ENCODE data around the gene SYDE1. TPM values are rescaled to one million over a fixed set of nuclear protein-coding genes. Genes with fewer than 3 reads are reported as not detected.
A peak's percentile ranks its signal among the peaks of the same experiment; 100 is the strongest.

Gene SYDE1
- total and polyA plus RNA-seq, 10 of the 15 experiments (the other 5 are each of a cell fraction or from before 2014, with no cell fraction given) = not detected

DNA sequence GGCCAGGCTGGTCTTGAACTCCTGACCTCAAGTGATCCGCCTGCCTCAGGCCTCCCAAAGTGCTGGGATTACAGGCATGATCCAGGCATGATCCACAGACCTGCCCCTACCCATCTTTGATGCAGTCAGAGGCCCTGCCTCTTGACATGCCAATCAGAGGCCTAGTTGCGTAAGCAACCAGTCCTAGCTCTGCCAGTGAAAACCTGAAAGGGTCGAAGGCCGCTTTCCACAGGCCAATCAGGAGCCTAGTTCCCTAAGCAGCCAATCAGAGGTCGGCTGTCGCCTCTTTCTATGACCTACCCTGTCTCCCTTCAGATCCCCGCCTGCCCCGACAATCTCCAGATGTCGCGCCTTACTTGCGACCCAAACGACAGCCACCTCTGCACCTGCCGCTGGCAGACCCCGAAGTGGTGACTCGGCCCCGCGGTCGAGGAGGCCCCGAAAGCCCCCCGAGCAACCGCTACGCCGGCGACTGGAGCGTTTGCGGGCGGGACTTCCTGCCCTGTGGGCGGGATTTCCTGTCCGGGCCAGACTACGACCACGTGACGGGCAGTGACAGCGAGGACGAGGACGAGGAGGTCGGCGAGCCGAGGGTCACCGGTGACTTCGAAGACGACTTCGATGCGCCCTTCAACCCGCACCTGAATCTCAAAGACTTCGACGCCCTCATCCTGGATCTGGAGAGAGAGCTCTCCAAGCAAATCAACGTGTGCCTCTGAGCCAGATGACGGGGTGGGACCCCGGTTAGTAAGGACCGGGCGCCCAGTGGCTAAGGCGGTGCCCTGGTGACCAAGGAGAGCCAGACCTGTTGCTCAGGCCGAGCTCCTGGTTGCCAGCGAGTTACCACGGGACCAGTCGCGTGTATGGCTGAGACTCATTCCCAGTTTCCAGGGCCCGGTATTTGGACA lies 6.3 kb downstream of the SYDE1 start:
- in situ Hi-C loops (cut with MboI) = no loop called here
- Histone ChIP-seq H2AFZ (ENCODE audit: control insufficient read depth, low read depth, low read length) (no peak overlapping the region), H3K9me3 (replicated peaks; ENCODE audit: control insufficient read depth, insufficient read depth, low read length) (no peaks in the 10 kb centered on the region), H3K27ac (ENCODE audit: control insufficient read depth, insufficient read depth) (no peak overlapping the region), H3K27me3 (replicated peaks in 1 of 2; ENCODE audit: control insufficient read depth in 2 of 2, insufficient read depth in 2 of 2, low read length in 1 of 2) (no peaks in the 10 kb centered on the region), H3K79me2 (ENCODE audit: control insufficient read depth, insufficient read depth, low read length) (no peaks in the 10 kb centered on the region), H3K4me1 (ENCODE audit: control insufficient read depth, insufficient read depth, low read length) (no peaks in the 10 kb centered on the region), H3K36me3 (ENCODE audit: control insufficient read depth in 2 of 2, insufficient read depth in 2 of 2, low read length in 1 of 2) (peaks cover 0 to 2% of the 10 kb centered on the region in 2 experiments; a peak in 3 of 4 replicates), H3K4me2 (ENCODE audit: control insufficient read depth, insufficient read depth) (no peak overlapping the region), H4K20me1 (ENCODE audit: control insufficient read depth, insufficient read depth) (no peaks in the 10 kb centered on the region), H3K9ac (ENCODE audit: control insufficient read depth, insufficient read depth, low read length) (no peak overlapping the region), H3K4me3 (no peak overlapping the region)
- intact Hi-C loops (cut with micrococcal nuclease; ENCODE audit: unreplicated experiment) = no loop called here
- no peak for ATAC-seq
- ChIA-PET SMC1A (ENCODE audit: uncharacterized antibody, unreplicated experiment) (no interaction called here), CTCF (interaction anchor here (0.9 to 1.6 kb wide), 3 partner anchors 12 to 37 kb away, joined by 3 to 4 read pairs (median 3); no protein-coding TSS in a partner anchor), POLR2A (no interaction called here), RAD21 (ENCODE audit: unreplicated experiment) (no interaction called here)
- no peak for DNase-seq (ENCODE audit: low read depth, low spot score)
- FAIRE-seq = no peak
- no peak for TF ChIP-seq SREBF2 (IDR thresholded peaks at IDR 0.05; ENCODE audit: low read length)
- TF ChIP-seq GABPA (IDR thresholded peaks at IDR 0.05; ENCODE audit: low read depth) = peak; percentile 42; the same call in 1 of the 2 replicates
- peak; percentile 52 for TF ChIP-seq PKNOX1 (IDR thresholded peaks at IDR 0.05)
- BruUV-seq (replicated peaks) = no TSS peak
- WGBS (ENCODE audit: insufficient coverage, insufficient replicate concordance, low lambda C conversion rate, missing lambda C conversion rate) = 93% methylated on average over 51 of the region's 58 CpGs

DNA sequence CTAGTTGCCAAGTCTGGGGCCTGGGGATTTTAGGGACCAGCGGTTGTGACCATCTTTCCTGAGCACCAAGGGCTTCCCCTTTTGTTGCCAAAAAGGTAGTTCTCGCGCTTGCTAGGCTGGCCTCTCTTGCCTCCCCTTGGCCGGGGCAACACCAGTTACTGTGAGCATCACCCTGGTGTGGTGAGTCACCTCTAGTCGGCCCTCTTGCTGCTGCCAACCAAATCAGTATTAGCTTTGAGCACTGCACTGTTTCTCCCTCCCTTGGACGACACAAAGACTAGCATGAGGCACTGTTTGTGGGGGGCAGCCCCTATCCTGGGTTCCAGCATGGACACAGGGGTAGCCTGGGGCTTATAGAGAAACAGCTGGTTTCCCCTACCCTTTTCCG lies 6.9 kb downstream of the SYDE1 start:
- ChIA-PET SMC1A (ENCODE audit: uncharacterized antibody, unreplicated experiment) (no interaction called here), RAD21 (ENCODE audit: unreplicated experiment) (no interaction called here), POLR2A (no interaction called here), CTCF (no interaction called here)
- Histone ChIP-seq H3K4me2 (ENCODE audit: control insufficient read depth, insufficient read depth) (no peak overlapping the region), H3K27me3 (replicated peaks in 1 of 2; ENCODE audit: control insufficient read depth in 2 of 2, insufficient read depth in 2 of 2, low read length in 1 of 2) (no peaks in the 10 kb centered on the region), H3K4me3 (no peak overlapping the region), H3K36me3 (ENCODE audit: control insufficient read depth in 2 of 2, insufficient read depth in 2 of 2, low read length in 1 of 2) (peaks cover 2 to 8% of the 10 kb centered on the region in 2 experiments; a peak in 3 of 4 replicates), H3K9ac (ENCODE audit: control insufficient read depth, insufficient read depth, low read length) (no peak overlapping the region), H4K20me1 (ENCODE audit: control insufficient read depth, insufficient read depth) (no peaks in the 10 kb centered on the region), H3K9me3 (replicated peaks; ENCODE audit: control insufficient read depth, insufficient read depth, low read length) (no peaks in the 10 kb centered on the region), H2AFZ (ENCODE audit: control insufficient read depth, low read depth, low read length) (no peak overlapping the region), H3K4me1 (ENCODE audit: control insufficient read depth, insufficient read depth, low read length) (no peaks in the 10 kb centered on the region), H3K79me2 (ENCODE audit: control insufficient read depth, insufficient read depth, low read length) (no peaks in the 10 kb centered on the region), H3K27ac (ENCODE audit: control insufficient read depth, insufficient read depth) (no peak overlapping the region)
- WGBS (ENCODE audit: insufficient coverage, insufficient replicate concordance, low lambda C conversion rate, missing lambda C conversion rate) = 91% methylated on average over 7 of the region's 7 CpGs
- FAIRE-seq (no peak), ATAC-seq (no peak), DNase-seq (ENCODE audit: low read depth, low spot score) (no peak)
- intact Hi-C loops (cut with micrococcal nuclease; ENCODE audit: unreplicated experiment) = no loop called here
- in situ Hi-C loops (cut with MboI) = no loop called here
- BruUV-seq (replicated peaks) = no TSS peak
- TF ChIP-seq ASH2L (IDR thresholded peaks at IDR 0.05; ENCODE audit: borderline replicate concordance, low read depth) (no peak), TBL1XR1 (IDR thresholded peaks at IDR 0.05; ENCODE audit: low read depth, low read length) (no peak), POLR2AphosphoS2 (IDR thresholded peaks at IDR 0.05; ENCODE audit: low read depth, low read length) (no peak), ATF3 (IDR thresholded peaks at IDR 0.05; ENCODE audit: borderline replicate concordance, extremely low read depth, low read depth, low read length) (no peak), ATF2 (IDR thresholded peaks at IDR 0.05; ENCODE audit: low read length) (no peak), SRF (IDR thresholded peaks at IDR 0.05; ENCODE audit: low read depth in 2 of 2, low read length in 2 of 2) (no peak), BHLHE40 (IDR thresholded peaks at IDR 0.05; ENCODE audit: borderline replicate concordance in 1 of 2, low read depth in 2 of 2, low read length in 1 of 2) (no peak)
- TF ChIP-seq, protein P1, sequence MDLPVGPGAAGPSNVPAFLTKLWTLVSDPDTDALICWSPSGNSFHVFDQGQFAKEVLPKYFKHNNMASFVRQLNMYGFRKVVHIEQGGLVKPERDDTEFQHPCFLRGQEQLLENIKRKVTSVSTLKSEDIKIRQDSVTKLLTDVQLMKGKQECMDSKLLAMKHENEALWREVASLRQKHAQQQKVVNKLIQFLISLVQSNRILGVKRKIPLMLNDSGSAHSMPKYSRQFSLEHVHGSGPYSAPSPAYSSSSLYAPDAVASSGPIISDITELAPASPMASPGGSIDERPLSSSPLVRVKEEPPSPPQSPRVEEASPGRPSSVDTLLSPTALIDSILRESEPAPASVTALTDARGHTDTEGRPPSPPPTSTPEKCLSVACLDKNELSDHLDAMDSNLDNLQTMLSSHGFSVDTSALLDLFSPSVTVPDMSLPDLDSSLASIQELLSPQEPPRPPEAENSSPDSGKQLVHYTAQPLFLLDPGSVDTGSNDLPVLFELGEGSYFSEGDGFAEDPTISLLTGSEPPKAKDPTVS (IDR thresholded peaks at IDR 0.05; ENCODE audit: low read depth, low read length) = no peak
